HFFc6 (cell line): ENCODE data around the gene ZNF165. TPM values are rescaled to one million over a fixed set of nuclear protein-coding genes. Genes with fewer than 3 reads are reported as not detected.

Experiments used
- DNase-seq: peaks from one replicate; pipeline ENCODE4 v3.0.0-alpha.2; 2018
- H3K27ac Mint-ChIP-seq: 2 replicates; pipeline ENCODE4 v1.8.0; 2020; ENCODE audit warnings: mild to moderate bottlenecking, mixed read lengths
- H3K27me3 Mint-ChIP-seq: 2 replicates; pipeline ENCODE4 v1.8.0; 2021; ENCODE audit warnings: mild to moderate bottlenecking, moderate library complexity, mixed read lengths; ENCODE audit not compliant: insufficient read depth
- H3K36me3 Mint-ChIP-seq: 2 replicates; pipeline ENCODE4 v1.8.0; 2021; ENCODE audit warnings: low read depth, mixed read lengths
- H3K4me1 Mint-ChIP-seq: 2 replicates; pipeline ENCODE4 v1.8.0; 2020; ENCODE audit warnings: low read depth, mixed read lengths
- H3K4me3 Mint-ChIP-seq: 2 replicates; pipeline ENCODE4 v1.8.0; 2020; ENCODE audit warnings: mild to moderate bottlenecking, moderate library complexity, mixed read lengths
- H3K9me3 Mint-ChIP-seq: 2 replicates; pipeline ENCODE4 v1.8.0; 2020; ENCODE audit warnings: mild to moderate bottlenecking, mixed read lengths
- CTCF ChIP-seq: fragments of 200-600 bp; sonication (generic); IDR thresholded peaks from 2 replicates; pipeline ENCODE4 v1.5.0; 2021; ENCODE audit warnings: antibody characterized with exemption, mild to moderate bottlenecking
- total RNA-seq, 6 experiments: library from RNA; stranded (reverse); fragmentation: NEBNext Ultra II Directional; extraction: Animal tissue kit (Norgen Biotek cat#: 25700); gene quantifications; 2 replicates in 1 of 6; 3 replicates in 5 of 6; pipeline ENCODE4 v1.2.3, GENCODE V29; 2021

Gene ZNF165
- total RNA-seq, 6 experiments from 2014 or later = 0.10 to 0.34 (median 0.20) TPM

GRCh38 chr6:28135393-28135792, 55.0 kb downstream of the ZNF165 start:
- no peak for DNase-seq
- Mint-ChIP-seq H3K4me1 (peaks cover 51% of the 10 kb centered on the region), H3K9me3 (no peaks in the 10 kb centered on the region), H3K4me3 (peak overlapping the region; percentile 95), H3K27ac (peak overlapping the region; percentile 95), H3K27me3 (no peaks in the 10 kb centered on the region; the same call in 1 of the 2 replicates), H3K36me3 (no peaks in the 10 kb centered on the region; the same call in 1 of the 2 replicates)
- no peak for TF ChIP-seq CTCF

- peak overlapping the region; percentile 95 for H3K4me3 Mint-ChIP-seq
- DNase-seq = peak; percentile 98
- H3K27ac Mint-ChIP-seq = peak overlapping the region; percentile 95
- H3K36me3 Mint-ChIP-seq = peaks cover 1% of the 10 kb centered on the region
- H3K4me1 Mint-ChIP-seq = peaks cover 53% of the 10 kb centered on the region
- no peaks in the 10 kb centered on the region for H3K9me3 Mint-ChIP-seq
- H3K27me3 Mint-ChIP-seq = no peaks in the 10 kb centered on the region
- no peak for TF ChIP-seq CTCF
Observed at GRCh38 chr6:28136585-28137504, 56.5 kb downstream of the ZNF165 start.

GRCh38 chr6:28137505-28137981, 57.2 kb downstream of the ZNF165 start:
- H3K9me3 Mint-ChIP-seq = no peaks in the 10 kb centered on the region
- TF ChIP-seq CTCF = no peak
- H3K27me3 Mint-ChIP-seq = no peaks in the 10 kb centered on the region; the same call in 1 of the 2 replicates
- peak overlapping the region; percentile 95 for H3K4me3 Mint-ChIP-seq
- H3K27ac Mint-ChIP-seq = peak overlapping the region; percentile 95
- DNase-seq = no peak
- peaks cover 54% of the 10 kb centered on the region for H3K4me1 Mint-ChIP-seq
- H3K36me3 Mint-ChIP-seq = peaks cover 8% of the 10 kb centered on the region

Other genes starting within 250 kb of the ZNF165 start
- not detected for gene OR2B2, start 168.2 kb upstream of the ZNF165 start, total RNA-seq
- not detected for gene OR2B6, start 123.3 kb upstream of the ZNF165 start, total RNA-seq
- gene ZSCAN16, start 44.0 kb downstream of the ZNF165 start, total RNA-seq = 1 to 10 TPM in 3 of 6 experiments, under 1 TPM in 3; 0.84 to 1.6 (median 1.1) TPM
- gene ZKSCAN8, start 61.3 kb downstream of the ZNF165 start, total RNA-seq = 10 to 100 TPM; 13.2 to 15.3 (median 14.0) TPM
- 10 to 100 TPM in 1 of 6 experiments, 1 to 10 TPM in 5; 7.5 to 10.3 (median 8.9) TPM for gene ZSCAN9, start 144.7 kb downstream of the ZNF165 start, total RNA-seq
- gene ZKSCAN4, start 171.7 kb downstream of the ZNF165 start, total RNA-seq = 1 to 10 TPM; 3.8 to 4.7 (median 4.0) TPM
- gene NKAPL, start 178.7 kb downstream of the ZNF165 start, total RNA-seq = not detected
- gene ZSCAN26, start 186.6 kb downstream of the ZNF165 start, total RNA-seq = 10 to 100 TPM in 1 of 6 experiments, 1 to 10 TPM in 5; 8.5 to 10.9 (median 9.3) TPM
- gene PGBD1, start 201.0 kb downstream of the ZNF165 start, total RNA-seq = 1 to 10 TPM; 2.6 to 4.5 (median 4.1) TPM